Lower lobe of right lung (tissue), 2 donors: Measurements from ENCODE around the gene RAE1. TPM values are rescaled to one million over a fixed set of nuclear protein-coding genes. Genes with fewer than 3 reads are reported as not detected.
A peak's percentile ranks its signal among the peaks of the same experiment; 100 is the strongest.

Experiments
- ATAC-seq, 2 donors: fragments of 200-7000 bp; cut with Tn5 transposase; one replicate each; pipeline ENCODE4 v1.9.1; 2020 to 2022; ENCODE audit warnings: mild to moderate bottlenecking in 2 of 2, moderate library complexity in 2 of 2
- DNase-seq: peaks from one replicate; pipeline ENCODE4 v3.0.0-alpha.2; 2020
- H3K27ac ChIP-seq: fragments of 200-600 bp; one replicate; pipeline ENCODE4 v1.8.0; 2022
- H3K27me3 ChIP-seq: fragments of 200-600 bp; one replicate; pipeline ENCODE4 v1.8.0; 2022; ENCODE audit warnings: low read depth
- H3K36me3 ChIP-seq: fragments of 200-600 bp; one replicate; pipeline ENCODE4 v1.8.0; 2022; ENCODE audit warnings: mild to moderate bottlenecking
- H3K4me1 ChIP-seq: fragments of 200-600 bp; one replicate; pipeline ENCODE4 v1.8.0; 2022
- H3K4me3 ChIP-seq: fragments of 200-600 bp; one replicate; pipeline ENCODE4 v1.8.0; 2022; ENCODE audit warnings: mild to moderate bottlenecking
- H3K9me3 ChIP-seq: fragments of 200-600 bp; one replicate; pipeline ENCODE4 v1.8.0; 2022
- intact Hi-C: fragments of 100-400 bp; cut with DNase I; formaldehyde crosslinking; loops from one replicate; pipeline ENCODE4 v1.11.0; 2022
- total RNA-seq: library from RNA; stranded (reverse); fragmentation: NEBNext Ultra II Directional; extraction: Animal tissue kit (Norgen Biotek cat#: 25700); gene quantifications from one replicate; pipeline ENCODE4 v1.2.1, GENCODE V29; 2021
- TF ChIP-seq, protein P1 (sequence below): fragments of 200-600 bp; IDR thresholded peaks from one replicate; pipeline ENCODE4 v1.8.0; 2022; ENCODE audit warnings: antibody characterized with exemption, mild to moderate bottlenecking
- donor health status: DM: no; HTN: yes; CAD: no; lungs with severe emphysema.

Gene RAE1
- total RNA-seq, 1 donor from 2014 or later, result 20.6 TPM

DNA sequence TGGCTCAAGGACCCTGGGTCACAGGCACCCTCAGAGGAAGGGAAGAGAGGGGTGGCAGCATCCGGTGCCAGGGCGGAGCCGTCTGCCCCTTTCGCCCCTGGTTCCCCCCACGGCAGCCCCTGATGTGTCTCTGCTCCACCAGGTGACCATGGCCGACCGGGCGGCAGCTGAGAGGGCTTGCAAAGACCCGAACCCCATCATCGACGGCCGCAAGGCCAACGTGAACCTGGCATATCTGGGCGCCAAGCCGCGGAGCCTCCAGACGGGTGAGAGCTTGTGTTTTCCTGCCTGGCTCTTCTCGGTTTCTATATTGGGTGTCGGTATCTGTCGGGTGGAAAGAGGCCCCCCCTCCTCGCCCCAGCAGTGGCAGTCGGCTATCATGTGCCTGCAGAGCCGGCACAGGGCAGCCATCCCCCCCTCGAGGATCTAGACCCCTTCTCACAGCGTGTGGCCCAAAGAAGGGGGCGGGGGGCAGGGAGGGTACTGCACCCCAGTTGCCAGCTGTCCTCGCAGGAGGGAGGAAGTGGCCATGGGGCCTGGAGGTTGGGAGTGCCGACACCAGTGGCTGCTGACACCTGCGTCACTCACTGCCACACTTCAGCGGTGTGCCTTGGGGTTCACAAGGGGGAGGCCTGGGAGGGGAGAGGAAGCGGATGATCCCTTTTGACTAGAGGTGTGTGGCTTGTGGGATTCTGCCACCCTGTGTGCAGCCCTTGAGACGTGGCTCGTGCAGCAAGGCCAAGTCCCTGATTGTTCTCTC lies 41.6 kb downstream of the RAE1 start:
- no peaks in the 10 kb centered on the region for H3K9me3 ChIP-seq
- intact Hi-C loops, result no loop called here
- no peaks in the 10 kb centered on the region for H3K27me3 ChIP-seq
- peak overlapping the region; percentile 69 for H3K4me3 ChIP-seq
- DNase-seq (peak; percentile 69), ATAC-seq (peak; percentile 8 to 41)
- H3K27ac ChIP-seq, result peak overlapping the region; percentile 67
- H3K36me3 ChIP-seq, result peaks cover 26% of the 10 kb centered on the region
- TF ChIP-seq, protein P1, sequence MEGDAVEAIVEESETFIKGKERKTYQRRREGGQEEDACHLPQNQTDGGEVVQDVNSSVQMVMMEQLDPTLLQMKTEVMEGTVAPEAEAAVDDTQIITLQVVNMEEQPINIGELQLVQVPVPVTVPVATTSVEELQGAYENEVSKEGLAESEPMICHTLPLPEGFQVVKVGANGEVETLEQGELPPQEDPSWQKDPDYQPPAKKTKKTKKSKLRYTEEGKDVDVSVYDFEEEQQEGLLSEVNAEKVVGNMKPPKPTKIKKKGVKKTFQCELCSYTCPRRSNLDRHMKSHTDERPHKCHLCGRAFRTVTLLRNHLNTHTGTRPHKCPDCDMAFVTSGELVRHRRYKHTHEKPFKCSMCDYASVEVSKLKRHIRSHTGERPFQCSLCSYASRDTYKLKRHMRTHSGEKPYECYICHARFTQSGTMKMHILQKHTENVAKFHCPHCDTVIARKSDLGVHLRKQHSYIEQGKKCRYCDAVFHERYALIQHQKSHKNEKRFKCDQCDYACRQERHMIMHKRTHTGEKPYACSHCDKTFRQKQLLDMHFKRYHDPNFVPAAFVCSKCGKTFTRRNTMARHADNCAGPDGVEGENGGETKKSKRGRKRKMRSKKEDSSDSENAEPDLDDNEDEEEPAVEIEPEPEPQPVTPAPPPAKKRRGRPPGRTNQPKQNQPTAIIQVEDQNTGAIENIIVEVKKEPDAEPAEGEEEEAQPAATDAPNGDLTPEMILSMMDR, result no peak
- peaks cover 68% of the 10 kb centered on the region for H3K4me1 ChIP-seq

DNA sequence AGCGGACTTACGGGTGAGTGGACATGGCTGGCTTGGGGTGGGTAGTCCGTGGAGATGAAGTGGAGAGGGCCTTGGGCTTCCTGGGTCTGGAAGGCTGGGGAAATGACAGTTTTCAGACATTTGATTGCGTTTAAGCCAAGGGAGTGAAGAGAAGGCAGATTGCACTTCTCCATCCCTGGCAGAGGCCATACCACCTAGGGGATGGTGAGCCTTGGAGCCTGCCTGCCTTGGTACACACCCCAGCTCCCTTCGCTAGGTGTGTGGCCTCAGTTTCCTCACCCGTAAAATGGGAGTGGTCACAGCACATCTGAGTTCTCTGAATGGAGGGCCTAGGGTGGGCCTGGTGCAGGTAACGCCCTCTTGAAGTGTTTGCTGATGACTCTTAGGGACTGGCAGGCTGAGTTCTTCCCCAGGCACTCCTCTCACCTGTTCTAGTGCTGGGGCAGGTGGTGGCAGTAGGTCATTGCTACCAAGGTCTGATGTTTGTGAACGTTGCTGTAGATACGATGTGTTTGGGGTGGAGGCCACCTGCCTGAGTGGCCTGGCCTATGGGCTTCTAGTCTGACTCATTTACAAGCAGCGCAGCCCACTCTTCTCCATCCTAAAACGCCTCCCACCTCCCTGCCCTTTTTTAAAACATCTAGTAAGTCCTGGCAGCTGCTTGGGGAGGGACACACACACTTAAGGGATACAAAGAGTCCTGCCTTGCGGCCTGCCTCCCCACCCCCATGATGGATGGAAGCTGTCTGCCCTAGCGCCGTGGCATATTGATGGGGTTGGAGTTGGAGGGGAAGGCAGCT lies 42.5 kb downstream of the RAE1 start:
- intact Hi-C loops, result no loop called here
- no peaks in the 10 kb centered on the region for H3K27me3 ChIP-seq
- no peak for ATAC-seq
- H3K4me3 ChIP-seq, result peak overlapping the region; percentile 69
- TF ChIP-seq, protein P1, result no peak
- no peaks in the 10 kb centered on the region for H3K9me3 ChIP-seq
- H3K4me1 ChIP-seq, result peaks cover 76% of the 10 kb centered on the region
- peaks cover 27% of the 10 kb centered on the region for H3K36me3 ChIP-seq
- H3K27ac ChIP-seq, result peak overlapping the region; percentile 67
- DNase-seq, result peak; percentile 25

DNA sequence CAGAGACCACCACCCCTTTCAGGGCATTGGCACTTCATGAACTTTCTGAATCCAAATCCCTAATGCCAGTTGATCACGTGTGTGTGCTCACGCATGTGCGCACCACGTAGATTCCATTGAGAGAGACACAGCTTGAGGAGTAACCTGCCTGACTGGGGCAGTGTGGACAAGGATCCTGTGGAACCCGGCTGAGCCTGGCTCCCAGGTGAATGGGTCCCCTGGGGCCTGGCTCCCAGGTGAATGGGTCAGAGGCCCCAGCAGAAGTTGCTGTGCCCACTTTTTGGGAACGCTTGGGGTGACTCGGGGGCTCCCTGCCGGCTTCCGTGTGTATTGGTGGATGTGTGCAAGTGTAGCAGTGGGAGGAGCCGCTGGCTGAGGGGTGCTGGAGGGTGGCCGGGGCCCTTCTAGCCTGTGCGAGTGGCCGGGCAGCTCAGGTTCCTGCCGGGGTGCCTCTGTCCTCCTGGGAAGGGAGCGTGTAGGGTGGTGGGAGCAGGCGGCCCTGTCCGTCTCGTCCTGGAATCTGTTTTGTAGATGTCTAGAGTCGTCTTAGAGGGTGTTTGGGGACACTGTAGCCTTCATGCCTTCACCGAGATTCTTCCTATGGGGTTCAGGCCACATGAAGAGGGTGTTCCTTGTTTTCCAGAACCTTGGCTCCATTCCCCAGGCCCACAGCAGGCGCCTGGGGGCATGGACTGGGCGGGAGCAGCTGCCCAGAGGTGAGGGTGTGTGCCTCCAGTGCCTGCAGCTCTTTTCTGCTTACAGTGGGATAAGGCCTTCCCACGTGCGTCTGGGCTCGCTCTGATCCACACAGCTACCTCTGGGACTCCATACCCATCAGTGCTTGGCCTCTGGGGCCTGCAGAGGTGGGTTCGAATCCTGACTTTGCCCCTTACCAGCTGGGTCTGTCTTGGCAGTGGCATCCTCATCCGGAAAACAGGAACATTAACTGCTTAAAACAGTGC lies 43.3 kb downstream of the RAE1 start:
- no peak overlapping the region for H3K4me3 ChIP-seq

DNA sequence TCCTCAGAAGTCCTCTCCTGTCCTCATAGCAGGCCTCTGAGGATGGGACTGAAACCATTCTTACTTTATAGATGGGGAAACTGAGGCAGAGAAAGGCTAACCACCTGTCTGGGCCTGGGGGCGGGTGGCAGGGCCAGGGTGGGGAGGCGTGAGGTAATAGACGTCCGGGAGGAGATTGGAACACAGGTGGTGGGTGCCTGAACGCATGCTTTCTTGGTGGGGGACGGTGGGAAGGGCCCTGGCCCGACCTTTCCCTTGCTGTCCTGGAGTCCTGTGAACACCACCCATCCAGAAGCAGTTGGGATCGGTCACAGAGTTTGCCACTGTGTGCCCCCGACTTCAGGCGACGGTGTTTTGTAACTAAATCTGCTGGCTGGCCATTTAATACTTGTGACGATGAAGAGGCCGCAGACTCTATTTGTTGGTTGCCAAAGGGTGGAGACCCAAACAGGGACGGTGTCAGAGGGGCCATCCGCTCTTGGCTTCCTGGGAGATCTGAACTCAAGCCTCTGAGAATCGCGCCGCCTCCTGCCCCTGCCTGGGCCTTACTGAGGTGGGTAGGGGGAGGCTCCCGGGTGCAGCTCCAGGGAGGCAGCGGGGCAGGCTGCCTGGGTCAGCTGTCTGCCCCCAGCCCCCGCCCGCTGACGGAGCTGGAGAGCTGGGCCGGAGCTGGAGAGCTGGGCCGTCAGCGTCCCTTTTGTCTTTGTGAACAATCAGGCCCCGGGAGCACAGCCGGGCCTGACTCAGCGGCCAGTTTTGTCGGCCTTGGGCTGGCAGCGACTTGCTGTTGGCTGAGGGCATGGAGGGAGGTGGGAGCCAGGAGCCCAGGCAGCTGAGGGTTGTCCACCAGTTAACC lies 44.3 kb downstream of the RAE1 start:
- ATAC-seq (no peak), DNase-seq (peak; percentile 53)
- peaks cover 79% of the 10 kb centered on the region for H3K4me1 ChIP-seq
- TF ChIP-seq, protein P1, result no peak
- H3K27me3 ChIP-seq, result no peaks in the 10 kb centered on the region
- H3K4me3 ChIP-seq, result no peak overlapping the region
- intact Hi-C loops, result no loop called here
- H3K27ac ChIP-seq, result peak overlapping the region; percentile 63
- H3K36me3 ChIP-seq, result peaks cover 27% of the 10 kb centered on the region
- H3K9me3 ChIP-seq, result no peaks in the 10 kb centered on the region

More for the DNA sequence above, 43.3 kb downstream of the RAE1 start:
- intact Hi-C loops, result no loop called here
- Histone ChIP-seq H3K9me3 (no peaks in the 10 kb centered on the region), H3K27me3 (no peaks in the 10 kb centered on the region), H3K36me3 (peaks cover 27% of the 10 kb centered on the region), H3K27ac (peak overlapping the region; percentile 63), H3K4me1 (peaks cover 79% of the 10 kb centered on the region)
- ATAC-seq, result no peak
- TF ChIP-seq, protein P1, result no peak
- DNase-seq, result peak; percentile 39
